SIG-M5 treated with dmso at 0.1 percent for 504 hours (cell line): ENCODE data around the gene TIMM29.
"Not testable (repeated sequence)": the region's sequence is repeated elsewhere in the genome, so short reads cannot be mapped to it uniquely, and the experiment has no call there.

Experiments
- DNase-seq: peaks from one replicate; lab custom pipeline; 2025; ENCODE audit not compliant: unreplicated experiment; lab: John Stamatoyannopoulos, UW

TIMM29 gene

DNA sequence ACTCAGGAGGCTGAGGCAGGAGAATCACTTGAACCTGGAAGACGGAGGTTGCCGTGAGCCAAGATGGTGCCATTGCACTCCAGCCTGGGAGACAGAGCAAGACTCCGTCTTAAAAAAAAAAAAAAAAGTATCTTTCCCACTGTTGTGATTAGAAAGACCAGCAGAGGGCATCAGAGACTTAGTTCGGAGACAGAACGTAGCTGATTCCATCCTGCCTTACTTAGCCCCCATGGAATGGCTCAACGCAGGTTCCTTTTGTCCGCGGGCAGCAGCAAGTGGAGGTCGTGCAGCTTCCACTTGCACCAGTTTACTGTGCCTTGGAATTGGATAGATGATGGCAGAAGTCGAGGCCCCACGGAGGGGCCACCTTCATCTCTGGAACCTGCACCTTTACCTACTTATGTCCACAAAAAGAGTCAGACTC, 8.1 kb downstream of the TIMM29 start:
- DNase-seq: peak; percentile 81

DNA sequence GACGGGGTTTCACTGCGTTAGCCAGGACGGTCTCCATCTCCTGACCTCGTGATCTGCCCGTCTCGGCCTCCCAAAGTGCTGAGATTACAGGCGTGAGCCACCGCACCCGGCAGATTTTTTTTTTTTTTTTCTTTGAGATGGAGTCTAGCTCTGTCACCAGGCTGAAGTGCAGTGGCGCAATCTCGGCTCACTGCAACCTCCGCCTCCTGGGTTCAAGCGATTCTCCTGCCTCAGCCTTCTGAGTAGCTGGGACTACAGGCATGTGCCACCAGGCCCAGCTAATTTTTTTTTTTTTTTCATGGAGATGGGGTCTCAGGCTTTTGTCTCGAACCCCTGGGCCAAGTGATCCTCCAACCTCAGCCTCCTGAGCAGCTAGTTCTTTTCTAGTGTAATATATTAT, 13.0 kb downstream of the TIMM29 start:
- not testable (repeated sequence) for DNase-seq

DNA sequence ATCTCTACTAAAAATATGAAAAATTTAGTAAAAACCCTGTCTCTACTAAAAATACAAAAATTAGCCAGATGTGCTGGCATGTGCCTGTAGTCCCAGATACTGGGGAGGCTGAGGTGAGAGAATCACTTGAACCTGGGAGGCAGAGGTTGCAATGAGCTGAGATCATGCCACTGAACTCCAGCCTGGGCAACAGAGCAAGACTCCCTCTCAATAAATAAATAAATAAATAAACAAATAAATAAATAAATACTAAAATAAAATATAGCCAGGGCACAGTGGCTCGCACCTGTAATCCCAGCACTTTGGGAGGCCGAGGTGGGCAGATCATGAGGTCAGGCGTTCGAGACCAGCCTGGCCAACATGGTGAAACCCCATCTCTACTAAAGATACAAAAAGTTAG, 14.8 kb downstream of the TIMM29 start:
- not testable (repeated sequence) for DNase-seq

DNA sequence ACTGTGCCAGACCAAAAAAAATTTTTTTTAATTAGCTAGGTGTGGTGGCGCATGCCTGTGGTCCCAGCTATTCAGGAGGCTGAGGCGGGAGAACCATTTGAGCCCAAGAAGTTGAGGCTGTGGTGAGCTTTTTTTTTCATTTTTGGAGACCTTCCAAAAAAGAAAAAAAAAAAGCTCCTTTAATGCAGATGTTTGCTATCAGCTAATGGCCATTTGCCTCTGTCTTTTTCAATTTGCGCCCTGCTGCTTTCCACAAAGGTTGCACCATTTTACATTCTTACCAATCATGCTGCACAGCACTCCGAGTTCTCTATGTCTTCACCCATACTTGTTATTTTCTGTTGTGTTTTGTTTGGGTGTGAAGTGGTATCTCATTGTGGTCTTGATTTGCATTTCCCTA, 16.7 kb downstream of the TIMM29 start:
- DNase-seq: no peak

DNA sequence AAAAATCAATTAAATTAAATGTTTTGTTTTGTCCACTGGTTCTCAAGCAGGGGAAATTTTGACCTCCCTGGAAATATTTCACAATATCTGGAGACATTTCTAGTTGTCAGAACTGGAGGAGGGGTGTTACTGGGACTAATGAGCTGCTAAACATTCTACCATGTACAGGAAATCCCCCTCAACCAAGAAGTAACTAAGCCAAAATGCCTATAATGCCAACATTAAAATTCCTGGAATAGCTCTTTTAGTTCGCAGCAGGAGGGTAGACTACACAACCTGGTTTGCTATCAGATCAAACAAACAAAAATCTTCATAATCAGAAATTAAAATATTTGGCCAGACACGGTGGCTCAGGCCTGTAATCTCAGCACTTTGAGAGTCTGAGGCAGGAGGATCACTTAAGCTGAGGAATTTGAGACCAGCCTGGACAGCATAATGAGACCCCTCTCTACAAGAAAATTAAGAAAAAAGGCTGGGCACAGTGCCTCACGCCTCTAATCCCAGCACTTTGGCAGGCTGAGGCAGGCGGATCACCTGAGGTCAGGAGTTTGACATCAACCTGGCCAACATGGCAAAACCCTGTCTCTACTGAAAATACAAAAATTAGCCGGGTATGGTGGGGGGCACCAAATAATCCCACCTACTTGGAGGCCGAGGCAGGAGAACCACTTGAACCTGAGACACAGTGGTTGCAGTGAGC, 18.5 kb downstream of the TIMM29 start:
- no peak for DNase-seq

DNA sequence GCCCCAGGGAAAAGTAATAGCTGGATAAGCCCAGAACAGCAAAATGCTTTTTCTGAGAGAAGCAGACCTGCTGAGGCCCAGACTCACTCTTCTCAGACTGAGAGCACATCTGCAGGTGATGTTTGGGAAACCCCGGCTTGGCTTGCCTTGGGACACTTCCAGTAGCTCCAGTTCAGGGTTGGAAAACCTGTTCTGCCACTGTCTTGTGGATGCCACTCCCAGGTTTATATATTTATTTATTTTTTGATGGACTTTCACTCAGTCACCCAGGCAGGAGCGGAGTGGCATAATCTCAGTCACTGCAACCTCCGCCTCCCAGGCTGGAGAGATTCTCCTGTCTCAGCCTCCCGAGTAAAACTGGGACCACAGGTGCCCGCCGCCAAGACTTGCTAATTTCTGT, 24.2 kb downstream of the TIMM29 start:
- peak; percentile 58 for DNase-seq

DNA sequence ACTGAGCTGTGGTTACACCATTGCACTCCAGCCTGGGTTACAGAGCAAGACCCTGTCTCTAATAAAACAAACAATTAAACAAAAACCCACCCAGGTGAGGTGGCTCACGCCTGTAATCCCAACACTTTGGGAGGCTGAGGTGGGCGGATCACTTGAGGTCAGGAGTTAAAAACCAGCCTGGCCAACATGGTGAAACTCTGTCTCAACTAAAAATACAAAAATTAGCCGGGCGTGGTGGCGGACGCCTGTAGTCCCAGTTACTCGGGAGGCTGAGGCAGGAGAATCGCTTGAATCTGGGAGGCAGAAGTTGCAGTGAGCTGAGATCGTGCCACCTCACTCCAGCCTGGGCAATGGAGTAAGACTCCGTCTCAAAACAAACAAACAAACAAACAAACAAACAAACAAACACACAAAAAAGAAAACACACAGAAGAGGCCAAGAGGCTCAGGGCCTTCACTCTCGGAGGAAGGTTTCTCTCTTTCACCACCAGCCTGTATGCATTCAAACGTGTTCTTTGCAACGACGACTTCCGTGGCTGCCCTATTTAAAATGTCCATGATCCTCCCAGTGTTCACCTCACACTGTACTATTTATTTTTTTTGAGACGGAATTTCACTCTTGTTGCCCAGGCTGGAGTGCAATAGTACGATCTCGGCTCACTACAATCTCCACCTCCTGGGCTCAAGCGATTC, 30.8 kb downstream of the TIMM29 start:
- DNase-seq: not testable (repeated sequence)

DNA sequence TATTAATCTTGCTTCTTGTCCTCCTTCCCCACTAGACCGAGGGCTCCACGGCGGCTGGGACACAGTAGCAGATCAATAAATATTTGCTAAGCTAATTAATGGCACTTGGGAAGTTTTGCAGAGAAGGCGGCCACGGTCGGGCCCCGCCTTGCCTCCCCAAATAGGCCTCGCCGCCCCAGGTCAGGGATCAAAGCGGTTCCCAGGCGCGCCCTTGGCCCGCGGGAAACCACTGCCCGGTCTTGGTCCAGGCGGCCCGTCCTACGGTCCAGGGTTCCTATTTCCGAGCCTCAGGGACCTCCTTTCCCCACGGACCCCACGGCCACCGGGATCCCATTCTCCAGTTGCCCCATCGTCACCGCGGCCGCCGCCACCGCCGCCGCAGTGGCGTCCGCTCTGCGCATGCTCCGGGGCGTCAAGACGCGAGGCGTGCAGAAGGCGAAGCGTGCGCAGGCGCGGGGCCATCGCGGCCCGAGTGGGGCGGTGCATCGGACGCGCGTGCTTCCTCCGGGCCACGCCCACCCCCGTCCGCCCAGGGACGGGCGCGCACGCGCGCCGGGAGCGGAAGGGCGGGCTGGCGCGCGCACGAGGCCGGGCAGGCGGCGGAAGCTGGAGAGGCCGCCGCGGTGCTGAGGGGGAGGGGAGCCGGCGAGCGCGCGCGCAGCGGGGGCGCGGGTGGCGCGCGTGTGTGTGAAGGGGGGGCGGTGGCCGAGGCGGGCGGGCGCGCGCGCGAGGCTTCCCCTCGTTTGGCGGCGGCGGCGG, 31.9 kb downstream of the TIMM29 start, which contains the start of gene SMARCA4:
TSS of gene SMARCA4 (plus strand) at position 717 of the 759 bp plus-strand sequence. CDS start 23,122 bp downstream, outside the sequence.
- DNase-seq: peak; percentile 86

DNA sequence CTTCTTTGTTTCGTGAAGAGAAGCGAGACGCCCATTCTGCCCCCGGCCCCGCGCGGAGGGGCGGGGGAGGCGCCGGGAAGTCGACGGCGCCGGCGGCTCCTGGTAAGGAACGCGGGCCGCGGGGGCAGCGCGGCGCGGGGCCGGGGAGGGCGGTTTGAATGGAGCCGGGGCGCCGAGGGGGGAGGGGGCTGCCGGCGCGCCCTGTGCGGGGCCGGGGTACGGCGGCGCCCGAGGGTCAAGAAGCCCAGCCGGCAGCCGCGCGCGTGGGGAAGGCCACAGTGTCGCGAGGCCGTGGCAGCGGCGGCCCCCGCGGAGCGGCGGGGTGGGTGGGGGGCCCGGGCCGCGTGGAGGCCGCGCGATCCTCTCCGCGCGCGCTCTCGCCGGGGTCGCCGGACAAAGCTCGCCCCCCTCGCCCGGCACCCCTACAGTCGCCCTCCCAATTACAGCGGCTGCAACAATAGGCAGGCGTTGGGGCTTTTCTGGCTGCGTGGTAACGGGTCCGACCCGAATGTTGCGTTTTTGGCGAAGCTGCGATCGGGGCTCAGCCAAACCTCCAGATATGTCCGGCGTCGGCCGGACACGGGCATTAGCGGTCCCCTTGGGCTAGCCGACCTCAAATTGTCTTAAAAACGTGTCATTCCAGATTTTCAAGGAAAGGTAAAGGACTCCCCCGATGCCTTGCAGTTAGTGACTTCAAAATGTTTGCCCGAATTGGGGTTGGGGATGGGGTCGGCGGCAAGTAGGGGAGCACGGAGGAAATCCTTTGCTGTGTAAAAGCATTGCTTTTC, 32.7 kb downstream of the TIMM29 start:
- DNase-seq: peak; percentile 42

DNA sequence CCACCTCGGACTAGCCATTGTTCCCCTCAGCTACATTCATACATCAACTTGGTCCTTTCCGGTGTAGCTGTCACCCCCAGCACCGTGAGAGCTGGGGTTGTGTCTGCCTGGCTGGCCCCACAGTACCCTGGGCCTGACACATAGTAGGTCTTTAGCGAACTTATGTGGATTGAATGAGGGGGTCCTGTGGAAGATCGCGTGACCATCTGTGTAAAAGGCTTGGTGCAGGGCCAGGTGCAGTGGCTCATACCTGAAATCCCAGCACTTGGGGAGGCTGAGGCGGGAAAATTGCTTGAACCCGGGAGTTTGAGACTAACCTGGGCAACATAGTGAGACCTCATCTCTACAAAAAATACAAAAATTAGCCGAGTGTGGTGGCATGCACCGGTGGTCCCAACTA, 34.3 kb downstream of the TIMM29 start:
- no peak for DNase-seq

DNA sequence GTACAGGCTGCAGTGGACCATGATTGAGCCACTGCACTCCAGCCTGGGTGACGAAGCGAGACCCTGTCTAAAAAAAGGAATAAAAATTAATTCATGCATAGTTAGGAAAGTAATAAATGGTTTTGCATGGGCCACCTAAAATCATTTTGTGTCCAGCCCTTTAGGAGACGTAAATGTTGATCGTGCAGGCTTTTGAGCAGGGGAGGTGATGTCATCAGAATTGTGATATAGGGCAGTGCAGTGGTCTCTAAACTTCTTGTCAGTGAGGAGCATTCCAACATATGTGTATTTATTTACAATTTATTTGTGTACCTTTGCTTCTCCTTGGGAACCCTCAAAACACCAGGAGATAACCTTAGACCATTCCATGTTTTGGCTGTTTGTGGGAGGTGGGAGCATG, 35.3 kb downstream of the TIMM29 start:
- no peak for DNase-seq

DNA sequence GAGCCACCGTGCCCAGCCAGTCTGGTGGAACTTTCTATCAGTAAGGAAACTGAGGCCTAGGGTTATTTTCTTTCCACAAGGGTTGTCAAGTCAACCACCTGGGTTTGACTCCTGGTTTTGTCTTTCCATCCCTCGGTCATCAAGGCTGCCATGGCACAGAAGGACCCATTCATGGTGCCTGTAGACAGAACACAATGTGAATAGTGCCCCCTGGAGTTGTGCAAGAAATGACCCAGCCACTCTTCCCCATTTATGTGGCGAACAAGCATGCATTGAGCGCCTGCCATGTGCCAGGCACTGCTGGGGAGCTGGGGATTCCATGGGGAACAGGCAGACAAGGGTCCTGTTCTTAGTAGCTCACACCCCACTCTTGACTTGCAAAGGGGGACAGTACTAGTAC, 36.3 kb downstream of the TIMM29 start:
- DNase-seq: no peak

DNA sequence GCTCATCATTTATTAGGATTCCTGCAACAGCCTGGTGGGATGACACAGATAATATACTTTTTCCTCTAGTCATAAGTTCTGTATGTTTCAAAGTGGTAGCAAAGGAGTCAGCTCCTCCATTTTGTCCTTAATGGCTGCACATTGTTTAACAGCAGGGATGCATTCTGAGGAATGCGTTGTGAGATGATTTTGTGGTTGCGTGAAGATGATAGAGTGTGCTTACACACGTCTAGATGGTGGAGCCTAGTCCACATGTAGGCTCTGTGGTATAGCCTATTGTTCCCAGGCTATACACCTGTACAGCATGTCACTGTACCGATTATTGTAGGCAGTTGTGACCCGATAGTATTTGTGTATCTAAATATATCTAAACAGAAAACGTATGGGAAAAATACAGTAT, 36.8 kb downstream of the TIMM29 start:
- DNase-seq: no peak

DNA sequence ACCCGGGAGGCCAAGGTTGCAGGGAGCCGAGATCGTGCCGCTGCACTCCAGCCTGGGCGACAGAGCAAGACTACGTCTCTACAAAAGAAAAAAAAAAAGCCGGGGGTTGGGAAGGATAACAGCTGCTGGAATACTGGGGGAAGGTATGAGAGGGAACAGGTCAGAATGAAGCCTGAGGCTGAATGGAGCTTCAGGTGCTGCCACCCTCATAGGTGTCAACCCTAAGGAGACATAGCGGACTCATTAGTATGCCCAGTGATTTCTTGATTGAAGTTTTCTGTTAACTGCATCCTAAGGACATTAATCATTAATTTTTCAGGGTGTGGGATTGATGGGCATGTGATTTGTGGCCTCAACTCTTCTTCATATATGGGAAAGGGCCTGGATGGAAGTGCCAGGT, 38.2 kb downstream of the TIMM29 start:
- DNase-seq: no peak

DNA sequence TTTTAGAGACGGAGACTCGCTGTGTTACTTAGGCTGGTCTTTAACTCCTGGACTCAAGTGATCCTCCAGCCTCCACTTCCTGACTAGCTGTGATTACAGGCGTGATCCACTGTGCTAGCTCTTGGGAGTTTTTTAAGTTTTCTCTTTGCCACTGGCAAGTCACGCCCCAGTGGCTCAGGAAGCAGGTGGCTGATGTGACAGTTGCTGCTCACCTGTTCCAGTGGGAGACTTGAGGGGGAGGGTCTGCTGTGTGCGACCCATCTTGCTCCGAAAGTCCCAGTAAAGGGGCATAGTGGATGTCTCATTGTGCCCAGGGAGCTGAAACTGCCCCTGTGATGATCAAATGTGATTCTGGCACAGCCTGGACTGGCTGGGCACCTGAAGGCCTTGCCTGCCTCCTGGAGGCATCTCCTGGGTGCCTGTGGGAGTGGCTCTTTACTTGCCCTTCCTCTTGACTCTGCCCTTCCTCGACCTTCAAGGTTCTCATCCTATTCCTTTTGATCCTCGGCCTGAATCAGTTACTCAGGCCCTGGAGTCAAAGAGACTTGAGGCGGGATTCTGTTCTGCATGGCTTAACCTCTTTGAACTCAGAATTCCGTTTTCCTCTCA, 40.0 kb downstream of the TIMM29 start:
- no peak for DNase-seq

DNA sequence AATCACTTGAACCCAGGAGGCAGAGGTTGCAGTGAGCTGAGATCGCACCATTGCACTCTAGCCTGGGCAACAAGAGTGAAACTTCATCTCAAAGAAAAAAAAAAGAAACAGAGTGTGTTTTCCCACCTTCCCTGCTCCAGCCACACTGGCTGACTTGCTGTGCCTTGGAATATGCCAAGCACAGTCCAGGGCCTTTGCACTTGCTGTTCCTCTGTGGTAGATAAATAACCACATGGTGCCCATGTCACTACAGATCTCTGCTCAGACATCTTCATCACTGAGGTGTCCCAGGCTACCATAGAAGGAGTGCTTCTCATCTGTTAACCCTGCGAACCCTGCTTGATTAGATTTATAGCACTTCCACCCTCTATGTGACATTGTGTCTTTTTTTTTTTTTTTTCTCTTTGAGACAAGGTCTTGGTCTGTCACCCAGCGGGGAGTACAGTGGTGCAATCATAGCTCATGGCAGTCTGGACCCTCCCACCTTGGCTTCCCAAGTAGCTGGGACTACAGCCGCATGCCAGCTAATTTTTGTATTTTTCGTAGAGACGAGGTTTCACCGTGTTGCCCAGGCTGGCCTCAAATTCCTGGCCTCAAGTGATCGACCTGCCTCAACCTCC, 42.6 kb downstream of the TIMM29 start:
- peak; percentile 37 for DNase-seq

DNA sequence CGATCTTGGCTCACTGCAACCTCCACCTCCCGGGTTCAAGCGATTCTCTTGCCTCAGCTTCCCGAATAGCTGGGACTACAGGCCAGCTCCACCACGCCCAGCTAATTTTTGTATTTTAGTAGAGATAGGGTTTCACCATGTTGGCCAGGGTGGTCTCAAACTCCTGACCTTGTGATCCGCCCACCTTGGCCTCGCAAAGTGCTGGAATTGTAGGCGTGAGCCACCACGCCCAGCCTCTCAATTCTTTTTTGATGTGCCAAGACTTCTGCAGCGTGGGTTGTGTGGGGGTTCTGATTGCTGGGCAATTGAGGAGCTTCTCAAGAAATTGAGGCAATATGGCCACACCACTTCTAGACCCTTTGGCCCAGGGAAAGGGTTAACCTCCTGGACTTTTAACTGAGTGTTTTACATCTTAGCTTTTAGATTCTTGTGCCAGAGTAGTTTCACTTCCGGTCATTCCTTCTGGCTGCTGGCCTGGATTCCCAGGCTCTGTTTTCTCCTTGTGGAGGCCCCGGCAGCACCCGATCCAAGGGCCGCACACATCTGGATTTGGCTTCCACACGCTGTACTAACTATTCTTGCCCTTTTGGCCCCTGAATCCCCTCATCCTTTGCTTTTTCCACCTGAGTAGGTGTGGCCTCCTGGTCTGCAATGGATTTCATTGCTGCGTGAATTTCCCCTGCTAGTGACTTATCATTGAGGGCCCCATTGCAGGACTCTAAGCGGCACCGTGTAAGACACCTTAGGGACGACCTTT, 46.9 kb downstream of the TIMM29 start:
- DNase-seq: no peak

DNA sequence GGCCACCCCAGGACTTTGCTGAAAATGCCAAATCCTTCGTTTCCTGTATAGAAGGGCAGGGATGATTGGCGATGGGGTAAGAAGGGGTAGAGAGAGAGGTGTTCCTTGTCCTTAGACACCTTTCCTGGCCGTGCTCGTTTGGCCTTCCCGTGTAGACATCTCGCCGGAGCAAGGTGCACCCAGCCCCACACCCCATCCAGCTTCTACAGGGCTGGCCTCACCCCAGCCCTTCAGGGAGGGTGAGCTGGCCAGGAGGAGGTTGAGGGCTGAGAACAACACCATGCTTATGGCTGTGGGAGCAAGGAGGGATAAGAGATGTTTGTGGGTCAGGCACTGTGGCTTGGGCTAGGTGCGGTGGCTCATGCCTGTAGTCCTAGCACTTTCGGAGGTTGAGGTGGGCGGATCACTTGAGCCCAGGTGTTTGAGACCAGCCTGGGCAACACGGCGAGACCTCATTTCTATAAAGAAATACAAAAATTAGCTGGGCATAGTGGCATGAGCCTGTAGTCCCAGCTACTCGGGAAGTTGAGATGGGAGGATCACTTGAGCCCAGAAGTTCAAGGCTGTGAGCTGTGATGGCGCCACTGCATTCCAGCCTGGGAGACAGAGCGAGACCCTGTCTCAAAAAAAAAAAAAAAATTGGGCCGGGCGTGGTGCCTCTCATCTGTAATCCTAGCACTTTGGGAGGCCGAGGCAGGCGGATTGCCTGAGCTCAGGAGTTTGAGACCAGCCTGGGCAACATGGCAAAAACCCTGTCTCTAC, 47.7 kb downstream of the TIMM29 start:
- no peak for DNase-seq

DNA sequence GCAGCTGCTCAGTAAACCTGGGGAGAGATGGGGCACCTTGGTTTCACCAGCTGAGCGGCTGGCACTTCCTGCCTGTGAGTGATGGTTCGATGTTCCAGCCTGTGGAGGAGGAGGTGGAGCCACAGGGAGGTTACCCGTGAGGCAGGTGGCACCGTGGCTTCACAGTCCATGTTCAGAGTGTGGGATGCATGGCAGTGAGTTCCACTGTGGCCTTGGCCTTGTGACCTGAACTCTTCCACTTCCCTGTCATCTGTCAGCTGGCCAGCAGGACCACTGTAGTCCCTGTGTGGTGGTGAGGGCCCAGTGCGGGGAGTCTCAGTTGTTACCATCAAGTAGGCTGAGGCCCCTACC, 49.1 kb downstream of the TIMM29 start:
- no peak for DNase-seq
